Measurements from ENCODE around the gene RIC8A.

DNA sequence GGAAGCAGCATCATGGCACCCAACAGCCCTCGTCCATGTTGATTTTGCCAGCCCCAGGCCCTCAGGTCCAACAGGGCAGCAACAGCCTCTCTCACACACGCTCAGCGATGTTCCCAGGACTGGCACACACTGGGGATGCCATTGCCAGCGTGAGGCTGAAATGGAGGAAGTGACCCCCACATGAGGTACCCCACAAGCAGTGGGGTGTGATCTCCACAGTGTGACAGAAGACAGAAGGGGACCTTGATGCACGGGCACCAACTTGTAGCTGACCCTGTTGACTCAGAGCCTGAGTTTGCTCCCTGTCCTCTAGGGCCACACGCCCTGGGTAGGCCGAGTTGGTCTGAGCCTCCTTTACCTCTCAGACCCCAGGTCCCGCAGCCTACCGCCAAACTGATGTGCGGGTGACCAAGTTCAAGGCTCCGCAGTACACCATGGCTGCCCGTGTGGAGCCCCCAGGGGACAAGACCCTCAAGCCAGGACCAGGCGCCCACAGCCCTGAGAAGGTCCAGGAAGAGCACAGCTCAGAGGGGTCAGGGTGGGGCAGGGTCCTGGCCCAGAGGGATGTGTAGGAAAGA lies 8.4 kb upstream of the RIC8A start:
- no peak for TF ChIP-seq POLR2A (IDR thresholded peaks at IDR 0.05)
- TF ChIP-seq, protein P1, sequence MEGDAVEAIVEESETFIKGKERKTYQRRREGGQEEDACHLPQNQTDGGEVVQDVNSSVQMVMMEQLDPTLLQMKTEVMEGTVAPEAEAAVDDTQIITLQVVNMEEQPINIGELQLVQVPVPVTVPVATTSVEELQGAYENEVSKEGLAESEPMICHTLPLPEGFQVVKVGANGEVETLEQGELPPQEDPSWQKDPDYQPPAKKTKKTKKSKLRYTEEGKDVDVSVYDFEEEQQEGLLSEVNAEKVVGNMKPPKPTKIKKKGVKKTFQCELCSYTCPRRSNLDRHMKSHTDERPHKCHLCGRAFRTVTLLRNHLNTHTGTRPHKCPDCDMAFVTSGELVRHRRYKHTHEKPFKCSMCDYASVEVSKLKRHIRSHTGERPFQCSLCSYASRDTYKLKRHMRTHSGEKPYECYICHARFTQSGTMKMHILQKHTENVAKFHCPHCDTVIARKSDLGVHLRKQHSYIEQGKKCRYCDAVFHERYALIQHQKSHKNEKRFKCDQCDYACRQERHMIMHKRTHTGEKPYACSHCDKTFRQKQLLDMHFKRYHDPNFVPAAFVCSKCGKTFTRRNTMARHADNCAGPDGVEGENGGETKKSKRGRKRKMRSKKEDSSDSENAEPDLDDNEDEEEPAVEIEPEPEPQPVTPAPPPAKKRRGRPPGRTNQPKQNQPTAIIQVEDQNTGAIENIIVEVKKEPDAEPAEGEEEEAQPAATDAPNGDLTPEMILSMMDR (IDR thresholded peaks at IDR 0.05) = no peak
